Smooth muscle cell (in vitro differentiated cells): Measurements from ENCODE around the gene SLC38A1. TPM values are rescaled to one million over a fixed set of nuclear protein-coding genes. Genes with fewer than 3 reads are reported as not detected.

Experiments
- DNase-seq: peaks from one replicate; lab custom pipeline; 2025; ENCODE audit not compliant: unreplicated experiment; lab: John Stamatoyannopoulos, UW
- H2AFZ ChIP-seq: fragments of 200-600 bp; sonication (generic); 2 replicates; pipeline ENCODE4 v1.6.0; 2016; ENCODE audit warnings: antibody characterized with exemption, low read depth, mild to moderate bottlenecking
- H3F3A ChIP-seq: fragments of 200-600 bp; sonication (generic); 2 replicates; pipeline ENCODE4 v1.6.0; 2017; ENCODE audit warnings: antibody characterized with exemption, low read depth
- H3K27ac ChIP-seq: fragments of 200-600 bp; sonication (generic); 2 replicates; pipeline ENCODE4 v1.5.1; 2016; ENCODE audit warnings: low read depth, mild to moderate bottlenecking
- H3K27me3 ChIP-seq: fragments of 200-600 bp; sonication (generic); 2 replicates; pipeline ENCODE4 v1.6.1; 2016; ENCODE audit warnings: low read depth, mild to moderate bottlenecking
- H3K36me3 ChIP-seq: fragments of 200-600 bp; sonication (generic); 2 replicates; pipeline ENCODE4 v1.5.1; 2016; ENCODE audit warnings: low read depth
- H3K4me1 ChIP-seq: fragments of 200-600 bp; sonication (generic); 2 replicates; pipeline ENCODE4 v1.5.1; 2016; ENCODE audit warnings: low read depth
- H3K4me2 ChIP-seq: fragments of 200-600 bp; sonication (generic); 2 replicates; pipeline ENCODE4 v1.6.0; 2016; ENCODE audit warnings: mild to moderate bottlenecking
- H3K4me3 ChIP-seq: fragments of 200-600 bp; sonication (generic); 2 replicates; pipeline ENCODE4 v1.5.1; 2016; ENCODE audit warnings: mild to moderate bottlenecking
- H3K79me2 ChIP-seq: fragments of 200-600 bp; sonication (generic); 2 replicates; pipeline ENCODE4 v1.6.0; 2016; ENCODE audit warnings: low read depth, mild to moderate bottlenecking
- H3K9ac ChIP-seq: fragments of 200-600 bp; sonication (generic); 2 replicates; pipeline ENCODE4 v1.6.0; 2016; ENCODE audit warnings: low read depth
- H3K9me3 ChIP-seq: fragments of 200-600 bp; sonication (generic); replicated peaks from 2 replicates; pipeline ENCODE4 v1.5.1; 2016; ENCODE audit warnings: low read depth
- H4K20me1 ChIP-seq: fragments of 200-600 bp; sonication (generic); 2 replicates; pipeline ENCODE4 v1.6.0; 2016; ENCODE audit warnings: low read depth
- CTCF ChIP-seq: fragments of 200-600 bp; sonication (generic); IDR thresholded peaks from 2 replicates; pipeline ENCODE4 v1.5.1; 2017; ENCODE audit warnings: borderline replicate concordance, mild to moderate bottlenecking, antibody characterized with exemption; ENCODE audit not compliant: insufficient read depth, poor library complexity, severe bottlenecking
- WGBS: methylation state at CpG from one replicate; pipeline ENCODE4 v1.1.7; 2016; ENCODE audit warnings: low lambda C conversion rate; 5-methylcytosine and 5-hydroxymethylcytosine counted together
- polyA plus RNA-seq: library from polyadenylated mRNA; unstranded; fragments of >200 nt; fragmentation: Nextera tagmentation; extraction: Ambion mirVana; gene quantifications from 2 replicates; pipeline ENCODE4 v1.2.1, GENCODE V29; 2016
- total RNA-seq: library from RNA; depleted of rRNA; stranded (reverse); fragments of >200 nt; gene quantifications from 2 replicates; pipeline ENCODE4 v1.2.3, GENCODE V29; 2014

The SLC38A1 gene
- total and polyA plus RNA-seq, 2 experiments from 2014 or later, result 23.5 to 85.8 TPM

- no peak overlapping the region for H3K9ac ChIP-seq
- no peak for TF ChIP-seq CTCF
- H3K27me3 ChIP-seq, result no peaks in the 10 kb centered on the region
- no peaks in the 10 kb centered on the region for H3F3A ChIP-seq
- no peak overlapping the region for H3K27ac ChIP-seq
- no peaks in the 10 kb centered on the region for H4K20me1 ChIP-seq
- H2AFZ ChIP-seq, result no peak overlapping the region
- no peak overlapping the region for H3K4me3 ChIP-seq
- WGBS, result 84% methylated on average over 7 of the region's 7 CpGs
- H3K9me3 ChIP-seq, result no peaks in the 10 kb centered on the region
- H3K4me1 ChIP-seq, result no peaks in the 10 kb centered on the region
- H3K36me3 ChIP-seq, result no peaks in the 10 kb centered on the region
- H3K4me2 ChIP-seq, result no peak overlapping the region
- no peaks in the 10 kb centered on the region for H3K79me2 ChIP-seq
- DNase-seq, result no peak
These were observed 89.0 kb downstream of the SLC38A1 start for GRCh38 chr12:46179693-46180452.

- Histone ChIP-seq H3F3A (no peaks in the 10 kb centered on the region), H3K27me3 (no peaks in the 10 kb centered on the region), H3K4me1 (no peaks in the 10 kb centered on the region), H3K4me3 (no peak overlapping the region), H3K36me3 (no peaks in the 10 kb centered on the region), H4K20me1 (no peaks in the 10 kb centered on the region), H3K27ac (no peak overlapping the region), H3K9ac (no peak overlapping the region), H2AFZ (no peak overlapping the region), H3K4me2 (no peak overlapping the region), H3K9me3 (no peaks in the 10 kb centered on the region), H3K79me2 (no peaks in the 10 kb centered on the region)
- TF ChIP-seq CTCF, result no peak
- no peak for DNase-seq
- WGBS, result 89% methylated on average over 5 of the region's 5 CpGs
These were observed 90.8 kb downstream of the SLC38A1 start for GRCh38 chr12:46177837-46178608.

GRCh38 chr12:46177025-46177424 is 91.8 kb downstream of the SLC38A1 start:
- Histone ChIP-seq H3K79me2 (no peaks in the 10 kb centered on the region), H3K9ac (no peak overlapping the region), H3K4me1 (no peaks in the 10 kb centered on the region), H4K20me1 (no peaks in the 10 kb centered on the region), H3K27ac (no peak overlapping the region), H3F3A (no peaks in the 10 kb centered on the region), H3K4me2 (no peak overlapping the region), H3K9me3 (no peaks in the 10 kb centered on the region), H3K36me3 (no peaks in the 10 kb centered on the region), H3K27me3 (no peaks in the 10 kb centered on the region), H3K4me3 (no peak overlapping the region), H2AFZ (no peak overlapping the region)
- DNase-seq, result no peak
- WGBS, result 93% methylated on average over 3 of the region's 3 CpGs
- no peak for TF ChIP-seq CTCF
